Ectodermal cell (in vitro differentiated cells): ENCODE data around the gene MAD1L1.

Source experiments
- H3K27ac ChIP-seq: 2 replicates; pipeline ENCODE4 v1.7.0; 2013; ENCODE audit warnings: mild to moderate bottlenecking, low read depth, low read length; ENCODE audit not compliant: insufficient read depth, poor library complexity, severe bottlenecking
- H3K27me3 ChIP-seq: 2 replicates; pipeline ENCODE4 v1.7.0; 2013; ENCODE audit warnings: mild to moderate bottlenecking, low read length; ENCODE audit not compliant: insufficient read depth, control insufficient read depth, poor library complexity, severe bottlenecking
- H3K36me3 ChIP-seq: one replicate; pipeline ENCODE4 v1.7.0; 2013; ENCODE audit warnings: low read length; ENCODE audit not compliant: control insufficient read depth, insufficient read depth
- H3K4me1 ChIP-seq: one replicate; pipeline ENCODE4 v1.7.0; 2013; ENCODE audit warnings: low read length; ENCODE audit not compliant: control insufficient read depth, insufficient read depth
- H3K4me3 ChIP-seq: 2 replicates; pipeline ENCODE4 v1.7.0; 2013; ENCODE audit warnings: low read depth, low read length, control low read depth; ENCODE audit not compliant: insufficient read depth
- H3K9me3 ChIP-seq: 2 replicates; pipeline ENCODE4 v1.7.0; 2013; ENCODE audit warnings: mild to moderate bottlenecking, low read length, moderate library complexity; ENCODE audit not compliant: control insufficient read depth
- WGBS, 2 experiments: methylation state at CpG; one replicate each; pipeline ENCODE4 v1.1.7; 2013; ENCODE audit warnings: missing lambda C conversion rate in 2 of 2; 5-methylcytosine and 5-hydroxymethylcytosine counted together

The MAD1L1 gene

GRCh38 chr7:2242541-2243429 lies 10.0 kb upstream of the MAD1L1 start:
- Histone ChIP-seq H3K27ac (peak overlapping the region; percentile 12), H3K4me3 (peak overlapping the region; percentile 86), H3K9me3 (no peaks in the 10 kb centered on the region), H3K4me1 (peaks cover 10% of the 10 kb centered on the region), H3K36me3 (peaks cover 17% of the 10 kb centered on the region), H3K27me3 (no peaks in the 10 kb centered on the region)
- 12 to 13% methylated on average over 21 of the region's 21 CpGs for WGBS, 2 experiments

GRCh38 chr7:2241580-2242540 lies 9.1 kb upstream of the MAD1L1 start, which contains the start of the genes MRM2 and NUDT1:
TSS of gene MRM2 (minus strand) at chr7:2242205. CDS start at chr7:2242169, 36 bp downstream.
TSS of gene NUDT1 (plus strand) at chr7:2242226. CDS start at chr7:2244575, 2,349 bp downstream.
- H3K9me3 ChIP-seq: no peaks in the 10 kb centered on the region
- peaks cover 26% of the 10 kb centered on the region for H3K36me3 ChIP-seq
- WGBS, 2 experiments: 0 to 1% methylated on average over 81 of the region's 81 CpGs
- H3K4me3 ChIP-seq: peak within 1 kb of the TSS; percentile 86
- peak within 1 kb of the TSS; percentile 12 for H3K27ac ChIP-seq
- peaks cover 10% of the 10 kb centered on the region for H3K4me1 ChIP-seq
- H3K27me3 ChIP-seq: no peaks in the 10 kb centered on the region

DNA sequence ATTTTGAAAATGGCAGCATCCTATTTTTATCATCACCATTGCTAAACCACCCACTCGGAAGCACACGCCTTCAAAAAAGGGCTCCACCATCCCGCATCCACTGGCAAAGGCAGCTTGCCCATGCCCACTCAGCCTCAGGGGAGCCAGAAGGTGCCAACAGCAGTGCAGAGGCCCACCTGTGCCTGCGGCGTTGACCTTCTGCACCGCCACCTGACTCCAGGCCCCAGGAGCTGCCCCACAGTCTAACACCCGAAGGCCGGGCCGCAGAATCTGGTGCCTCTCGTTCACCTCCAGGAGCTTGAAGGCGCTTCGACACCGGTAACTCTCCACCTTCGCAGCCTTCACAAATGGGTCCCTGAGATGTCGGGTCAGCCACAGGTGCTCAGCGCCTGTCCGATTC lies 6.5 kb upstream of the MAD1L1 start:
- H3K27ac ChIP-seq: no peak overlapping the region
- H3K4me3 ChIP-seq: no peak overlapping the region
- no peaks in the 10 kb centered on the region for H3K9me3 ChIP-seq
- 96 to 97% methylated on average over 17 of the region's 17 CpGs for WGBS, 2 experiments
- H3K27me3 ChIP-seq: no peaks in the 10 kb centered on the region
- peaks cover 10% of the 10 kb centered on the region for H3K4me1 ChIP-seq
- peaks cover 45% of the 10 kb centered on the region for H3K36me3 ChIP-seq

DNA sequence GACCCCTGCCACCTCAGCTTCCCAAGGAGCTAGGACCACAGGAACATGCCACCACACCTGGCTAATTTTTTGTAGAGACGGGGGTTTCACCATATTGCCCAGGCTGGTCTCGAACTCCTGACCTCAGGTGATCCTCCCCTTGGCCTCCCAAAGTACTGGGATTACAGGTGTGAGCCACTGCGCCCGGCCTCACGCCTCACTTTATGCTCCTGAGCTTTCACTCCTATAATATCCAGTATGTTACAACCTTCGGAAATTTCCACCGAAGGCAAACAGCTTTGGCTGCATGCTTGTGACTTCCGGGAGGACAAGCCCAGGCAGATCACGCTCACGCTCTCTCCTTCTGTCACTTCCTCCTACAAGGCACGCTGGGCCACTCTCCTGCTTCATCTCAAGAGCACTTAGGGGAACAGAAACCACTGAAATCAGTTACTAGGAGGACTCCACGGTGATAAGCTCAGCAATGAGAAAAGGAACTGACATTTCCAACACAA lies 4.4 kb upstream of the MAD1L1 start:
- H3K9me3 ChIP-seq: no peaks in the 10 kb centered on the region
- H3K27ac ChIP-seq: no peak overlapping the region
- peaks cover 45% of the 10 kb centered on the region for H3K36me3 ChIP-seq
- no peaks in the 10 kb centered on the region for H3K4me1 ChIP-seq
- 91 to 92% methylated on average over 12 of the region's 12 CpGs for WGBS, 2 experiments
- H3K27me3 ChIP-seq: no peaks in the 10 kb centered on the region
- H3K4me3 ChIP-seq: no peak overlapping the region

GRCh38 chr7:2233926-2234325 lies 1.2 kb upstream of the MAD1L1 start:
- H3K9me3 ChIP-seq: no peaks in the 10 kb centered on the region
- H3K4me1 ChIP-seq: no peaks in the 10 kb centered on the region
- no peak overlapping the region for H3K4me3 ChIP-seq
- H3K27ac ChIP-seq: no peak overlapping the region
- H3K27me3 ChIP-seq: no peaks in the 10 kb centered on the region
- peaks cover 43% of the 10 kb centered on the region for H3K36me3 ChIP-seq
- WGBS, 2 experiments: 93 to 95% methylated on average over 3 of the region's 3 CpGs

GRCh38 chr7:2231992-2232765 lies 566 bp downstream of the MAD1L1 start:
- no peaks in the 10 kb centered on the region for H3K27me3 ChIP-seq
- peak overlapping the region; percentile 89 for H3K4me3 ChIP-seq
- H3K4me1 ChIP-seq: no peaks in the 10 kb centered on the region
- WGBS, 2 experiments: 5% methylated on average over 46 of the region's 46 CpGs
- H3K9me3 ChIP-seq: no peaks in the 10 kb centered on the region
- peaks cover 33% of the 10 kb centered on the region for H3K36me3 ChIP-seq
- peak overlapping the region; percentile 17 for H3K27ac ChIP-seq

- Histone ChIP-seq H3K36me3 (peaks cover 36% of the 10 kb centered on the region), H3K4me3 (no peak overlapping the region), H3K4me1 (no peaks in the 10 kb centered on the region), H3K9me3 (no peaks in the 10 kb centered on the region), H3K27me3 (no peaks in the 10 kb centered on the region), H3K27ac (no peak overlapping the region)
- 94% methylated on average over 9 of the region's 9 CpGs for WGBS, 2 experiments
These were observed 1.9 kb downstream of the MAD1L1 start for GRCh38 chr7:2230882-2231281.

- no peaks in the 10 kb centered on the region for H3K4me1 ChIP-seq
- H3K9me3 ChIP-seq: no peaks in the 10 kb centered on the region
- no peaks in the 10 kb centered on the region for H3K27me3 ChIP-seq
- peaks cover 37% of the 10 kb centered on the region for H3K36me3 ChIP-seq
- no peak overlapping the region for H3K4me3 ChIP-seq
- 93 to 96% methylated on average over 8 of the region's 8 CpGs for WGBS, 2 experiments
- no peak overlapping the region for H3K27ac ChIP-seq
These were observed 2.5 kb downstream of the MAD1L1 start for GRCh38 chr7:2230226-2230625.

DNA sequence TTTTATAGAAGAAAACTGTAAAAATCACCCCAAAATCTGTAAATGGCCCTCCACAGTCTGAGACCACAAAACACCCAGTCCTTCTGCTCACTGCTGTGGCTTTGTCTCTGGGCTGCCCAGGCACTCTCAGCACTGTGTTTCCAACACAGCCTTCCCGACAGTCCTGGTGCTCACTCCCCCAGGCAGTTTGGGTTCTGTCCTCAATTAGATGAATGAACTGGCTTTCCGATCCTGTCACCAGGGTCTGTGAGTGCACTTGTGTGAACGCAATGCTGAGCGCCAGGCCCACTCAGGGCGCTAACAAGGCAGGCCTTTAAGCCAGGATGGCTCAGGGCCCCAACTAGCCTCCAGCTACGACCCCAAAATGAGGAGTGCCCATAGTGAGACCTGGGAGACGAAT lies 3.3 kb downstream of the MAD1L1 start:
- no peak overlapping the region for H3K4me3 ChIP-seq
- H3K9me3 ChIP-seq: no peaks in the 10 kb centered on the region
- H3K27me3 ChIP-seq: no peaks in the 10 kb centered on the region
- H3K4me1 ChIP-seq: no peaks in the 10 kb centered on the region
- WGBS, 2 experiments: 95 to 97% methylated on average over 7 of the region's 7 CpGs
- no peak overlapping the region for H3K27ac ChIP-seq
- peaks cover 31% of the 10 kb centered on the region for H3K36me3 ChIP-seq
